Peyer's patch (tissue), 4 donors: ENCODE data around the gene LCLAT1. TPM values are rescaled to one million over a fixed set of nuclear protein-coding genes. Genes with fewer than 3 reads are reported as not detected.

Experiments
- DNase-seq, 3 donors: peaks; one replicate each; pipeline ENCODE4 v3.0.0-alpha.2; 2017 to 2019
- H3K27ac ChIP-seq, 4 donors: fragments of 200-600 bp; sonication (generic); one replicate each; pipeline ENCODE4 v1.5.1; 2016 to 2019
- H3K27me3 ChIP-seq, 2 donors: fragments of 200-600 bp; sonication (generic); one replicate each; pipeline ENCODE4 v1.5.1; 2019
- H3K36me3 ChIP-seq, 3 donors: fragments of 200-600 bp; sonication (generic); one replicate each; pipeline ENCODE4 v1.5.1; 2016 to 2019
- H3K4me1 ChIP-seq, 4 donors: fragments of 200-600 bp; sonication (generic); one replicate each; pipeline ENCODE4 v1.5.1; 2016 to 2019
- H3K4me3 ChIP-seq, 4 donors: fragments of 200-600 bp; sonication (generic); 1 replicate in 3 of 4; 2 replicates in 1 of 4; pipeline ENCODE4 v1.5.1; 2016 to 2019; ENCODE audit warnings: mild to moderate bottlenecking in 1 of 4
- H3K9me3 ChIP-seq, 4 donors: fragments of 200-600 bp; sonication (generic); one replicate each; pipeline ENCODE4 v1.5.1; 2016 to 2019; ENCODE audit warnings: mild to moderate bottlenecking in 1 of 4
- POLR2A ChIP-seq, 2 donors: fragments of 450-650 bp; IDR thresholded peaks; one replicate each; pipeline ENCODE4 v1.5.1; 2017; ENCODE audit warnings: antibody characterized with exemption in 2 of 2, mild to moderate bottlenecking in 2 of 2, moderate library complexity in 2 of 2
- total RNA-seq, 4 donors: library from RNA; depleted of rRNA; stranded (reverse); fragments of >200 nt; gene quantifications; one replicate each; pipeline ENCODE4 v1.1.0, GENCODE V29; 2016
- TF ChIP-seq, protein P1 (sequence below), 6 experiments: fragments of 450-650 bp in 4 of 6; fragments of 200-600 bp in 2 of 6; sonication (generic) in 1 of 6; IDR thresholded peaks; one replicate each; pipeline ENCODE4 v1.5.1; 2017 to 2019; ENCODE audit warnings: antibody characterized with exemption in 6 of 6, mild to moderate bottlenecking in 3 of 6, moderate library complexity in 1 of 6

Gene LCLAT1
- total RNA-seq, 4 donors from 2014 or later: 10.7 to 60.8 (median 24.9) TPM

DNA sequence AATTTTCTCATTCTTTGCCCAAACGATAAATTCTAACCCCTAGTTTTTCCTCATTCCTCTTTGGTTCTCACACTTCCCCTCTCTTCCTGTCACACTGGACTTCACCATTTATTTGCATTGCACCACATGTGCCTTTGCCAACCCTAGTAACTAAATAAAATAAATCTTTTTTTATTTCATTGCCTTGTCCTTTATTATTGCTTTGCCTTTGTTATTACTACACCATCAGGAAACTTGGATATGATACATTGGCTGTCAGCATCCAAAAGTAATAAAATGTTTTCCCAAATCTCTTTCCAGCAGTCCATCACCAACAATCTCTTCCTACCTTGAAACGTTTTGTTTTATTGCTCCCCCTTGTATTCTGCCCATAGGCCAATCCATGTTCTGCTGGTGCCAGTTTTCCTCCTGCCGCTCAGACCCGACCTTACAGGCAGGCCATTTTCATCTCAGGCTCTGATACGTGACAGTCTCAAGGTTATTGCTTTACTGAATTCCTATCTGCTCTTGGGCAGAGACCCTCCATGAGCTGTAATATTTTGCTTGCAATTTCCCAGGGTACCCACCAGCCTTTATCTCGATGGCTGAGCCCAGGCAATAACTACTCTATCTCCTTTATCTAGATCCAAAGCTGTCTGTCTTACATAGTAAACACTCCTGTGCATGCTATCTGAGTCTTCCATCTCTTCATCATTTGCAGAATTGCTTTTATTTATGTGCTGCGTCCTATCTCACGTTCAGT is 19.3 kb upstream of the LCLAT1 start:
- no peak for DNase-seq
- Histone ChIP-seq H3K36me3 (no peaks in the 10 kb centered on the region), H3K4me3 (no peak overlapping the region), H3K4me1 (no peaks in the 10 kb centered on the region), H3K27me3 (no peaks in the 10 kb centered on the region), H3K27ac (no peak overlapping the region), H3K9me3 (no peaks in the 10 kb centered on the region)
- no peak for TF ChIP-seq POLR2A (IDR thresholded peaks at IDR 0.05)
- TF ChIP-seq, protein P1, sequence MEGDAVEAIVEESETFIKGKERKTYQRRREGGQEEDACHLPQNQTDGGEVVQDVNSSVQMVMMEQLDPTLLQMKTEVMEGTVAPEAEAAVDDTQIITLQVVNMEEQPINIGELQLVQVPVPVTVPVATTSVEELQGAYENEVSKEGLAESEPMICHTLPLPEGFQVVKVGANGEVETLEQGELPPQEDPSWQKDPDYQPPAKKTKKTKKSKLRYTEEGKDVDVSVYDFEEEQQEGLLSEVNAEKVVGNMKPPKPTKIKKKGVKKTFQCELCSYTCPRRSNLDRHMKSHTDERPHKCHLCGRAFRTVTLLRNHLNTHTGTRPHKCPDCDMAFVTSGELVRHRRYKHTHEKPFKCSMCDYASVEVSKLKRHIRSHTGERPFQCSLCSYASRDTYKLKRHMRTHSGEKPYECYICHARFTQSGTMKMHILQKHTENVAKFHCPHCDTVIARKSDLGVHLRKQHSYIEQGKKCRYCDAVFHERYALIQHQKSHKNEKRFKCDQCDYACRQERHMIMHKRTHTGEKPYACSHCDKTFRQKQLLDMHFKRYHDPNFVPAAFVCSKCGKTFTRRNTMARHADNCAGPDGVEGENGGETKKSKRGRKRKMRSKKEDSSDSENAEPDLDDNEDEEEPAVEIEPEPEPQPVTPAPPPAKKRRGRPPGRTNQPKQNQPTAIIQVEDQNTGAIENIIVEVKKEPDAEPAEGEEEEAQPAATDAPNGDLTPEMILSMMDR (IDR thresholded peaks at IDR 0.05): no peak

DNA sequence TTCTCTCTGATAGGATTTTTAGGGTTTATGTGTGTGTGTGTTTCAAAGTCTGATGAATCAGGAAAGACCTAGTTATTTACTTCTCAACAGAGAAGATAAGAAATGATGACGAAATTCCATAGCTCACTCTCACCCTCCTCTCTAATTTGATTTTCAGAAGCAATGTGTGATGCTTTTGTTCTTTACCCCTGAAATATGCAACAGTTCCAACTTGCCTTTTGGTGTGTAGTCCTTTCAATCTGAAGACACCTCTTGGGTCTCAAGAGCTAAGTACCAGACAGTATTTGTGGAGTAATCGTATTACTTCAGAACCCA is 18.7 kb upstream of the LCLAT1 start:
- TF ChIP-seq POLR2A (IDR thresholded peaks at IDR 0.05): no peak
- TF ChIP-seq, protein P1 (IDR thresholded peaks at IDR 0.05): no peak
- no peak for DNase-seq
- H3K27ac ChIP-seq: no peak overlapping the region
- H3K27me3 ChIP-seq: no peaks in the 10 kb centered on the region
- no peak overlapping the region for H3K4me3 ChIP-seq
- no peaks in the 10 kb centered on the region for H3K36me3 ChIP-seq
- no peaks in the 10 kb centered on the region for H3K4me1 ChIP-seq
- no peaks in the 10 kb centered on the region for H3K9me3 ChIP-seq

DNA sequence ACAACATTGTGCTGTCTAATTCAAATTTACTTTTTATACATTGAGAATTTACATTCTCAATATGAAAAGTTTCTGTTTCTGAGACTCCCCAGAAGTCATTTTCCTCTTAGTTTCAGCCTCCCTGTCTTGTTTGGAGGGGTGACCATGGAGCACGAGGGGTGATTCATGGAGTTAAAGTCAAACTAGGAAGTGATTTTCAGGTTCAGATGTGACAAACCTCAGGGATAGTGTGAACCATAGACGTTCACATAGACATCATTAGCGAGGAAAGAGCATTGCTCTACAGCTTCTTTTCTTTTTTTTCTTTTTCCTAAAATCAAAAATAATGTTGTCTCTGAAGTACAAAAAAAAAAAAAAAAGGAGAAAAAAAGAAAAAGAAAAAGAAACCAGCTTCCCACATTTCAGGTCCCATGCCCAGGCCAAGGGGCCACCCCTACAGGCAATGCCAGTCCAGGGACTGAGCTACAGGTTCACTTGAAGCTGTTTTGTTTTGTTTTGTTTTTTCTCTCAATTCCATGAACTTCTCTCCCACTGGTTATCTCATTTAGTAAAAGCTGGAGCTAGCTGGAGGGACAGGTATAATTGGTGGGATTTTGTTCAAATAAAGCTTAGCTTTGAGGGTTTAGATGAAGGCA is 18.1 kb upstream of the LCLAT1 start:
- TF ChIP-seq, protein P1 (IDR thresholded peaks at IDR 0.05): no peak
- no peak for TF ChIP-seq POLR2A (IDR thresholded peaks at IDR 0.05)
- Histone ChIP-seq H3K27ac (no peak overlapping the region), H3K27me3 (no peaks in the 10 kb centered on the region), H3K9me3 (no peaks in the 10 kb centered on the region), H3K4me1 (no peaks in the 10 kb centered on the region), H3K4me3 (no peak overlapping the region), H3K36me3 (no peaks in the 10 kb centered on the region)
- no peak for DNase-seq

- H3K27ac ChIP-seq: no peak overlapping the region
- no peaks in the 10 kb centered on the region for H3K4me1 ChIP-seq
- no peaks in the 10 kb centered on the region for H3K36me3 ChIP-seq
- no peaks in the 10 kb centered on the region for H3K27me3 ChIP-seq
- TF ChIP-seq, protein P1 (IDR thresholded peaks at IDR 0.05): no peak
- TF ChIP-seq POLR2A (IDR thresholded peaks at IDR 0.05): no peak
- no peak for DNase-seq
- H3K4me3 ChIP-seq: no peak overlapping the region
- H3K9me3 ChIP-seq: no peaks in the 10 kb centered on the region
Measured at GRCh38 chr2:30433541-30434299, 13.3 kb upstream of the LCLAT1 start.

DNA sequence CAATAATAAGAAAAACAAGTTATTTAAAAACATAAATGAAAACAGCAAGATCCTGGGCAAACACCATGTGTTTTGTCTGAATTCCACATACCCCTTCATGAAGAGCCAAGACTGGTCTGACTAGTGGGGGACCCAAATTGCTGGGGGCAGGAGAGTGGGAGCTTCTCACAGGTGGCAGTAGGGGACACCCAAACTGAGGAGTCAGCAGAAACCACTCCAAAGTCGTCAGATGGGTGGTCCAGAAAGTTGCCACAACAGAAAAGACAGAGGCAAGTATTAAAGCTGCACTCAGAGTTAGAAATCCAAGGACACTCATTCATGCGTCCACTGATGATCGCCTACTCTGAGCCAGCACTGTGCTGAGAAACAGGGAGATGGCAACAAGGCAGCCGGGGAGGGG is 12.3 kb upstream of the LCLAT1 start:
- Histone ChIP-seq H3K4me3 (no peak overlapping the region), H3K27me3 (no peaks in the 10 kb centered on the region)

More for the DNA sequence above, 12.3 kb upstream of the LCLAT1 start:
- DNase-seq: no peak
- Histone ChIP-seq H3K36me3 (no peaks in the 10 kb centered on the region), H3K27ac (no peak overlapping the region), H3K9me3 (no peaks in the 10 kb centered on the region), H3K4me1 (no peaks in the 10 kb centered on the region)
- no peak for TF ChIP-seq POLR2A (IDR thresholded peaks at IDR 0.05)
- TF ChIP-seq, protein P1 (IDR thresholded peaks at IDR 0.05): no peak
